ENCODE measurements around the gene MRPL14.
"Not testable (repeated sequence)": the region's sequence is repeated elsewhere in the genome, so short reads cannot be mapped to it uniquely, and the experiment has no call there.

MRPL14 gene

GRCh38 chr6:44097782-44098317 lies 29.4 kb downstream of the MRPL14 start:
- DNase-seq = no peak

- DNase-seq = peak; percentile 60 to 76 (median 67)
These were observed 30.6 kb downstream of the MRPL14 start for GRCh38 chr6:44096612-44097011.

- DNase-seq = not testable (repeated sequence)
These were observed 32.0 kb downstream of the MRPL14 start for GRCh38 chr6:44095243-44095623.

GRCh38 chr6:44094403-44095242 lies 32.6 kb downstream of the MRPL14 start:
- no peak for DNase-seq

GRCh38 chr6:44093750-44094402 lies 33.4 kb downstream of the MRPL14 start:
- no peak for DNase-seq

- no peak for DNase-seq
These were observed 34.2 kb downstream of the MRPL14 start for GRCh38 chr6:44093066-44093465.

GRCh38 chr6:44091981-44092884 lies 35.0 kb downstream of the MRPL14 start:
- no peak for DNase-seq

- DNase-seq = not testable (repeated sequence)
These were observed 35.9 kb downstream of the MRPL14 start for GRCh38 chr6:44091356-44091755.

- DNase-seq = no peak
These were observed 36.8 kb downstream of the MRPL14 start for GRCh38 chr6:44090465-44090864.

GRCh38 chr6:44088827-44089590 lies 38.2 kb downstream of the MRPL14 start:
- DNase-seq = no peak

- DNase-seq = no peak
These were observed 39.6 kb downstream of the MRPL14 start for GRCh38 chr6:44087623-44088022.

- peak in 2 of 3 experiments; percentile 8 to 12 for DNase-seq
These were observed 40.2 kb downstream of the MRPL14 start for GRCh38 chr6:44086931-44087574.

- DNase-seq = no peak
These were observed 42.0 kb downstream of the MRPL14 start for GRCh38 chr6:44085219-44085618.

- DNase-seq = peak in 1 of 3 experiments; percentile 23
These were observed 42.8 kb downstream of the MRPL14 start for GRCh38 chr6:44084231-44085014.

- DNase-seq = peak in 1 of 3 experiments; percentile 10
These were observed 44.4 kb downstream of the MRPL14 start for GRCh38 chr6:44082872-44083321.

GRCh38 chr6:44081753-44082152 lies 45.5 kb downstream of the MRPL14 start:
- DNase-seq = no peak

- peak in 1 of 3 experiments; percentile 1 for DNase-seq
These were observed 46.4 kb downstream of the MRPL14 start for GRCh38 chr6:44080561-44081521.

GRCh38 chr6:44079672-44080071 lies 47.6 kb downstream of the MRPL14 start:
- DNase-seq = no peak
